Endometrial microvascular endothelial cells (primary cell): ENCODE measurements around the gene RADIL. TPM values are rescaled to one million over a fixed set of nuclear protein-coding genes. Genes with fewer than 3 reads are reported as not detected.

Experiments used
- in situ Hi-C: cut with HindIII; loops from 2 replicates; pipeline ENCODE4 v1.10.0; 2017; ENCODE audit warnings: low sequenced_read_pairs, low pct_unique_long_range_greater_than_20kb; ENCODE audit errors: inconsistent ontology term
- total RNA-seq: library from RNA; depleted of rRNA; stranded (reverse); fragments of >200 nt; gene quantifications from one replicate; pipeline ENCODE4 v1.2.3, GENCODE V29; 2015; ENCODE audit errors: inconsistent ontology term

RADIL gene
- total RNA-seq, 1 donor from 2014 or later, result not detected

- in situ Hi-C loops, result no loop called here
Observed at GRCh38 chr7:4788627-4789189, 94.8 kb downstream of the RADIL start.

DNA sequence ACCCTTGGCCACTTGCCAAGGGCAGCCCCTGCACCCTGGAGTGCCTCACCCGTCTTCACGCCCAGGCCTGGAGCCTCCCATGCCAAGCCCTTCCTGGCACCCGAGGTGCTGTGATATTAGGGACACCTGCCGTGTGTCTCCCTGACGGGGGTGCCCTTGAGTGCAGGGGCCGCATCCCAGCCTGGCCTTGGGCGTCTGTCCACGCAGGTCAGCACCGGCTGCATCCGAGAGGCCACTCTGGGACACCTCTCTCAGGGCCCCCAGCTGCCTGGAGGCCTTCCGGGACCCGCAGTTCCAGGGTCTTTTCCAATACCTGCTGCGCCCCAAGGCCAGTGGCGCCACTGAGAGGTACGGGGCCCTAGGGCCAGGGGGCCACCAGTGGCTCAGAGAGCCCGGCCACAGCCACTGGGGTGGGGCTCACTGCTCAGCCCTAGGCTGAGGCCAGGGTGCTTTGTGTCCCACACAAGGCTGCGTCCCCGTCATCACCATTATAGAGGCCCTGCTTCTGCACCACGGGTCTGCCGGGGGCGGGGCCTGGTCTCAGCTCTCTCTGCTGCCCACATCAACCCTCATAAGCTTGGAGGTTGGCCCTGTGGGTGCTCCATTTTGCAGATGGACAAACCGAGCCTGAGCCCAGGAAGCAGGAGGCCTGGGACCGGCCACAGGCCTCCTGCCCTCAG lies 95.4 kb downstream of the RADIL start:
- in situ Hi-C loops, result no loop called here

DNA sequence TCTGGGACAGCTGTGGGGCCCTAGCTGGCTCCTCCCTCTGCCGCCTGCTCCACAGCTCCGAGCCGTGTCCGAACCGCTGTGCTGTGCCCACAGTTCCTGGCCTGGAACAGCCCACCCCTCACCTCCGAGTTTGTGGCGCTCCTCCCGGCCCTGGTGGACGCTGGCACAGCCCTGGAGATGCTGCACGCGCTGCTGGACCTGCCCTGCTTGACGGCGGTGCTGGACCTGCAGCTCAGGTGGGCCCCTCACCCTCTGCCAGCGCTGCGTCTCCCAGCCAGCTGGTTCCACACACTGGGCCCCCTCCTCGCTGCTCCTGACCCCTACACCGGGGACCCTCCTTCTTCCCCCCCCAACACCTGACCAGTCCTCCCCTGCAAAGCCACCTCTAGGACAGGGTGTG lies 96.0 kb downstream of the RADIL start:
- in situ Hi-C loops, result no loop called here

DNA sequence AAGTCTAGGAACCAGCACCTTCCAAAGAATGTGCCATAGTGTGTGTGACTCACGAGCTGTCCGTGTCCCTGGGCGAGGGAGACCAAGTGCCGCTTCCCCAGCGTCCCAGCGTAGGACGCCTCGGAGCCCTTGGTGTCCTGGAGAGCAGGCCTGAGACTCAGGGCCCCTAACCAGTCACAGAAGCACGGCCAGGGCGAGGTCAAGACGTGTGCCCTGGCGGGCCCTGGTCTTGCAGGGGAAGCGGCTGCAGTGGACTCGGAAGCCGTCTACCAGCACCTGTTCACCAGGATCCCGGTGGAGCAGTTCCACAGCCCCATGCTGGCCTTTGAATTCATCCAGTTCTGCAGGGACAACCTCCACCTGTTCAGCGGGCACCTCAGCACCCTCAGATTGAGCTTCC lies 97.5 kb downstream of the RADIL start:
- in situ Hi-C loops, result no loop called here

GRCh38 chr7:4785371-4785770 lies 98.1 kb downstream of the RADIL start:
- in situ Hi-C loops, result no loop called here

DNA sequence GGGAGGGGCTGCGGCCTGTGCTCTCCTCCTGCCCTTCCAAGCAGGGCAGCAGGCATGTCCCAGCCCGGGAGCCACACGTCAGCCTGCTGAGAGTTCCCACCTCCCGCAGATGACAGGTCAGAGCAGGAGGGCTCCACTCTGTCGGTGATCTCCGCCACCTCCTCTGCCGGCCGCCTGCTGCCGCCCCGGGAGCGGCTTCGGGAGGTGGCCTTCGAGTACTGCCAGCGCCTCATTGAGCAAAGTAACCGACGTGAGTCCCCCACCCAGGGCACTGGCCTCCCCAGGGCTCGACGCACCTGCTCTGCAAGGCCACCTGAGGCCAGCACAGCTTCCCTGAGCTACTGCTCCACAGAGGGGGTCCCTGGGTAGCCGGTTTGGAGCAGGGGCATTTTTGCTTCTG lies 98.7 kb downstream of the RADIL start:
- in situ Hi-C loops, result no loop called here

DNA sequence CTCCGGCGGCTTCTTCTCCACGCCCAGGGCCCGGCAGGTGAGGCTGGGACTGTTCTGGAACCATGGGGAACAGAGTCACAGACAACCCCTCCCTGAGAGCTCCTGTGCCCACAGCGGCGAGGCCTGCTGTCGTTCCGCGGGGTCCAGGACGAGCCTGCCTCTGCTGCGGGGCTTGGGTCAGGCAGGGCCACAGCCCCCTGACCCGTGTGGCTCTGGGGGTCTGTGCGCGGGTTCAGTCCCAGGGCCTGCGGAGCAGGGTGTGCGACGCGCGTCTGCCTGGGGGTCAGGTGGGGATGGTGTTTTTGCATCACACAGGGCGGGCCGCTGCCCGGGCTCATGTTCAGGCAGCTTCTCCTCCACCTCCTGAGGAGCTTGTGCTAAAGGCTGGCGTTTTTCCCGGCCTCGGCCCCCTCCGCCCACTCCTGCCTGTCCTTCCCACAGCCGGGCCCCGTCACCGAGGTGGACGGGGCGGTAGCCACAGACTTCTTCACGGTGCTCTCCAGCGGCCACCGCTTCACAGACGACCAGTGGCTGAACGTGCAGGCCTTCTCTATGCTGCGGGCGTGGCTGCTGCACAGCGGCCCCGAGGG lies 99.7 kb downstream of the RADIL start:
- in situ Hi-C loops, result no loop called here

DNA sequence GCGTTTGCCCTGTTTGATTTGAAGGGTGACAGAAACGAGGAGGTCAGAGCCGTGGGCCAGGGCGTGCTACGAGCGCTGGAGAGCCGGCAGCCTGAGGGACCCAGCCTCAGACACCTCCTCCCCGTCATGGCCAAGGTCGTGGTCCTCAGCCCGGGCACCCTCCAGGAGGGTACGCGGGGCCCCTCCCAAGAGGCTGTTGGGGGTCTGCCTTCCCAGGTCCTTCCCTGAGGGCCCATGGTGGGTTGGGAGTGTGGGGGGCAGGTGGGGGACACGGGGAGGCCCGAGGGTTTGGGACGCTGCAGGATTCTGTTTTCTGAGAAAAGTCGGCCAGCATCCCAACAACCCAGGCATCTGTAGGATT lies 100.2 kb downstream of the RADIL start:
- in situ Hi-C loops, result no loop called here

- in situ Hi-C loops, result no loop called here
Observed at GRCh38 chr7:4782333-4783291, 100.9 kb downstream of the RADIL start.

GRCh38 chr7:4781366-4782069 lies 102.0 kb downstream of the RADIL start:
- in situ Hi-C loops, result no loop called here

DNA sequence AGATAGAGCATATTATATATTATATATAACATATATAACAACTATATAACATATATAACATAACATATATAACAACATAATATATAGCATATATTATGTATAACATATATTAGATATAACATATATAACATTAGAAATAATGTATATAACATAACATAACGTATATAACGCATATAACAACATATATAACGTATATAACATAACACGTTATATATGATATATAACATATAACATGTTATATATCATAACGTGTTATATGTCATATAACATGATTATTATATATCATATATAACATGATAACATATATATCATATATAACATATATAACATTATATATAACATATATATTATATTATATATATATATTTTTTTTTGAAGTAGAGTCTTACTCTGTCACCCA lies 104.4 kb downstream of the RADIL start:
- in situ Hi-C loops, result no loop called here

DNA sequence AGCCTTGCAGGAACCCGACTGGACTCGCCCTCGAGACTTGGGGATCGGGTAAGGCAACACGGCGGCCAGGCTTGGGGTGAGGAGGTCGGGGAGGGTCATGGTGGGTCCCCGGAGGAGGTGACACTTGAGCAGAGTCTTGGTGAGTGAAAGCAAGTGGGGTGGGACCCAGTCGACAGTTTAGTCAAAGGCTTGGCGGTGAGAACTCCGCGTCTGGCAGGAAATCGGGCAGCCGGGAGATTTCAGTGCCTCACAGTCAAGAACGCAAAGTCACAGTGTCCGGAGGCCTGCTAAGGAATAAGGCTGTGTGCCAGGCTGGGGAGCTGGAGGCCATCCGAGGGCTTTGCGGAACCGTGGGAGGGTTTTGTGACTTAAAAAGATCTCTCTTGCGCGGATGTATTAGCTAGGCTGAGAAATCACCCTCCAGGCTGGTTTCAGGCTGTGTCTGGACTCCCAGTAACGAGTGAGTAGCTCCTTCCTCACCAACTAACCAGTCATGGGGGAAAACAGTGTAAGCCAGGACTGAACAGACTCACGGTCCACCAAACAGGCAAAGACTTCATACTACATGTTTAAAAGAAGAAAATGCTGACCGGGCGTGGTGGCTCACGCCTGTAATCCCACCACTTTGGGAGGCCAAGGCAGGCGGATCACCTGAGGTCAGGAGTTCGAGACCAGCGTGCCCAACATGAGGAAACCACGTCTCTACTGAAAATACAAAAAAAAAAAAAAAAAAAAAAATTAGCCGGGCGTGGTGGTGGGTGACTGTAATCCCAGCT lies 107.5 kb downstream of the RADIL start:
- in situ Hi-C loops, result no loop called here

GRCh38 chr7:4775250-4775847 lies 108.2 kb downstream of the RADIL start, which contains the start of gene AP5Z1:
AP5Z1 (plus strand) TSS chr7:4775623; CDS start chr7:4775716, 93 bp downstream.
- in situ Hi-C loops, result no loop called here

DNA sequence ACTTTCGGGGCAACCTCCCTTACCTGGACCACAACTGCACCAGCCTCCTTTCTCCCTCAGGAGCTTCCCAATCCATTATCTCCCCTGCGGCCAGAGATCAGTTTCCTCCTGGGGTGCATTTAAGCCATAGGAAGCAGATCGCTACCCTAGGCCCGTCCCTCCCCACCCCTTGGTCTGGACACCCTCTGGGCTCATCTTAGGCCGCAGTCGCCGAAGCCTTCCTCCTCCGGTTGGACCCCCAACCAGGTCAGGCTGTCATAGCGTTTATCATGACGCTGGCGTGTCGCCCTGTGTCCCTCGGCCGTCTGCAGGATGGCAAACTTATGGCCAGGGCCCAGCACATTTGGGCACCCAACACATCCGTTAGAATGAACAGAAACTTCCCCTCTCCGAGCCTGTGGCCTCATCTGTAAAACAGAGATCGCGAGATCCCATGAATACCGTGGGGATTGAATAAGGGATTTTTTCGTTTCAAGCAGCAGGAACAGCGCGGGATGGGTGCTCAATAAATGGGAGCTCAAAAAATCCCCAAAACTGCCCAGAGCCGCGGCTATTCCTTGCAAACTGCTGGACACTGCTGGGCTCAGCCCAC lies 108.8 kb downstream of the RADIL start:
- in situ Hi-C loops, result no loop called here

- in situ Hi-C loops, result no loop called here
Observed at GRCh38 chr7:4774007-4774406, 109.5 kb downstream of the RADIL start.

- in situ Hi-C loops, result no loop called here
Observed at GRCh38 chr7:4772306-4772705, 111.2 kb downstream of the RADIL start.

- in situ Hi-C loops, result no loop called here
Observed at GRCh38 chr7:4771737-4772136, 111.8 kb downstream of the RADIL start.
